HCT116 (cell line): Measurements from ENCODE around the gene VPS25.
A peak's percentile ranks its signal among the peaks of the same experiment; 100 is the strongest.

Experiments
- EZH2phosphoT487 ChIP-seq: fragments of 200-600 bp; IDR thresholded peaks from 2 replicates; pipeline ENCODE4 v1.6.1; 2018; ENCODE audit warnings: antibody characterized with exemption, borderline replicate concordance
- POLR2A ChIP-seq: IDR thresholded peaks from 2 replicates; pipeline ENCODE4 v1.7.0; 2011; ENCODE audit warnings: borderline replicate concordance; ENCODE audit not compliant: insufficient read depth, insufficient read length; ENCODE audit errors: extremely low read depth
- SP1 ChIP-seq: IDR thresholded peaks from 2 replicates; pipeline ENCODE4 v1.6.1; 2012; ENCODE audit warnings: low read depth
- TF ChIP-seq, protein P1 (sequence below): IDR thresholded peaks from 2 replicates; pipeline ENCODE4 v1.6.1; 2012
- TF ChIP-seq, protein P2 (sequence below), 3 experiments: fragments of 200-600 bp in 1 of 3; sonication (generic) in 1 of 3; IDR thresholded peaks in 2 of 3; conservative IDR thresholded peaks in 1 of 3; 2 replicates each; pipeline ENCODE4 v1.5.1; 2012 to 2017; ENCODE audit warnings: low read depth in 2 of 3, low read length in 2 of 3, antibody characterized with exemption in 1 of 3, borderline replicate concordance in 1 of 3, control low read depth in 1 of 3, mild to moderate bottlenecking in 1 of 3, mixed read lengths in 1 of 3, mixed run types in 1 of 3, moderate library complexity in 1 of 3; ENCODE audit not compliant: insufficient read depth in 1 of 3
- TF ChIP-seq, protein P3 (sequence below): IDR thresholded peaks from 2 replicates; pipeline ENCODE4 v1.6.1; 2012; ENCODE audit warnings: low read depth

DNA sequence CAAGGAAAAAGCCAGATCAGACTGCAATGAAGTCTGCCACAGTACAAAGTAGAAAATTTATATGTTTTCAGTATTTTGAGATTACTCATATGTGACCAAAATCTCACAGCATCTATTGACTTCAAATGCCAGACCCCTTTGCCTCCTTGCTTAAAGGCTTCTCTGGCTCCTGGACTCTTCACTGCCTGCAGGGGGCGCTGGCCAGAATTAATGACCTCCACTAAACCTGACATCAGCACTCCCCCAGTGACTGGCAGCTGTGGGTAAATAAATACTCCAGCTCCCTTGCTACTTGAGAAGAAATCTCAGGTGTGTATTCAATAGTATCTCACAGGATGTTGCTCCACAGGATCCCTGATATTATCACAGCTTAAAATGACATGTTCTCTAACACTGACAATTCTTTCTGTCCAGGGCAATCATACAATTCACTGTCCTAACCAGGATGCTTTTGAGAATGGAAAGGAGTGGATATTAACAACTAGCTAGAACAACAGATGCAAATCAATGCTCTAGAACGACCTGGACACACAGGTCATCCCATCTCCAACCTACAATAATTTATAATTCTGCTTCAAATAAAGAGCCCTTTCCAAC, 46.8 kb downstream of the VPS25 start:
- TF ChIP-seq, protein P1, sequence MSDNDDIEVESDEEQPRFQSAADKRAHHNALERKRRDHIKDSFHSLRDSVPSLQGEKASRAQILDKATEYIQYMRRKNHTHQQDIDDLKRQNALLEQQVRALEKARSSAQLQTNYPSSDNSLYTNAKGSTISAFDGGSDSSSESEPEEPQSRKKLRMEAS: no peak
- no peak for TF ChIP-seq SP1
- no peak for TF ChIP-seq EZH2phosphoT487
- TF ChIP-seq, protein P2, sequence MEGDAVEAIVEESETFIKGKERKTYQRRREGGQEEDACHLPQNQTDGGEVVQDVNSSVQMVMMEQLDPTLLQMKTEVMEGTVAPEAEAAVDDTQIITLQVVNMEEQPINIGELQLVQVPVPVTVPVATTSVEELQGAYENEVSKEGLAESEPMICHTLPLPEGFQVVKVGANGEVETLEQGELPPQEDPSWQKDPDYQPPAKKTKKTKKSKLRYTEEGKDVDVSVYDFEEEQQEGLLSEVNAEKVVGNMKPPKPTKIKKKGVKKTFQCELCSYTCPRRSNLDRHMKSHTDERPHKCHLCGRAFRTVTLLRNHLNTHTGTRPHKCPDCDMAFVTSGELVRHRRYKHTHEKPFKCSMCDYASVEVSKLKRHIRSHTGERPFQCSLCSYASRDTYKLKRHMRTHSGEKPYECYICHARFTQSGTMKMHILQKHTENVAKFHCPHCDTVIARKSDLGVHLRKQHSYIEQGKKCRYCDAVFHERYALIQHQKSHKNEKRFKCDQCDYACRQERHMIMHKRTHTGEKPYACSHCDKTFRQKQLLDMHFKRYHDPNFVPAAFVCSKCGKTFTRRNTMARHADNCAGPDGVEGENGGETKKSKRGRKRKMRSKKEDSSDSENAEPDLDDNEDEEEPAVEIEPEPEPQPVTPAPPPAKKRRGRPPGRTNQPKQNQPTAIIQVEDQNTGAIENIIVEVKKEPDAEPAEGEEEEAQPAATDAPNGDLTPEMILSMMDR (IDR thresholded peaks at IDR 0.05 in 2 of 3, conservative IDR thresholded peaks at IDR 0.05 in 1 of 3; ENCODE audit: borderline replicate concordance in 1 of 3, insufficient read depth in 1 of 3, low read depth in 2 of 3, low read length in 2 of 3): peak; percentile 26 to 74 (median 68); a peak in 4 of 6 replicates
- no peak for TF ChIP-seq POLR2A
- TF ChIP-seq, protein P3, sequence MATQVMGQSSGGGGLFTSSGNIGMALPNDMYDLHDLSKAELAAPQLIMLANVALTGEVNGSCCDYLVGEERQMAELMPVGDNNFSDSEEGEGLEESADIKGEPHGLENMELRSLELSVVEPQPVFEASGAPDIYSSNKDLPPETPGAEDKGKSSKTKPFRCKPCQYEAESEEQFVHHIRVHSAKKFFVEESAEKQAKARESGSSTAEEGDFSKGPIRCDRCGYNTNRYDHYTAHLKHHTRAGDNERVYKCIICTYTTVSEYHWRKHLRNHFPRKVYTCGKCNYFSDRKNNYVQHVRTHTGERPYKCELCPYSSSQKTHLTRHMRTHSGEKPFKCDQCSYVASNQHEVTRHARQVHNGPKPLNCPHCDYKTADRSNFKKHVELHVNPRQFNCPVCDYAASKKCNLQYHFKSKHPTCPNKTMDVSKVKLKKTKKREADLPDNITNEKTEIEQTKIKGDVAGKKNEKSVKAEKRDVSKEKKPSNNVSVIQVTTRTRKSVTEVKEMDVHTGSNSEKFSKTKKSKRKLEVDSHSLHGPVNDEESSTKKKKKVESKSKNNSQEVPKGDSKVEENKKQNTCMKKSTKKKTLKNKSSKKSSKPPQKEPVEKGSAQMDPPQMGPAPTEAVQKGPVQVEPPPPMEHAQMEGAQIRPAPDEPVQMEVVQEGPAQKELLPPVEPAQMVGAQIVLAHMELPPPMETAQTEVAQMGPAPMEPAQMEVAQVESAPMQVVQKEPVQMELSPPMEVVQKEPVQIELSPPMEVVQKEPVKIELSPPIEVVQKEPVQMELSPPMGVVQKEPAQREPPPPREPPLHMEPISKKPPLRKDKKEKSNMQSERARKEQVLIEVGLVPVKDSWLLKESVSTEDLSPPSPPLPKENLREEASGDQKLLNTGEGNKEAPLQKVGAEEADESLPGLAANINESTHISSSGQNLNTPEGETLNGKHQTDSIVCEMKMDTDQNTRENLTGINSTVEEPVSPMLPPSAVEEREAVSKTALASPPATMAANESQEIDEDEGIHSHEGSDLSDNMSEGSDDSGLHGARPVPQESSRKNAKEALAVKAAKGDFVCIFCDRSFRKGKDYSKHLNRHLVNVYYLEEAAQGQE: no peak
